H9 (cell line): ENCODE results near the gene ATP1B2. TPM values are rescaled to one million over a fixed set of nuclear protein-coding genes. Genes with fewer than 3 reads are reported as not detected.

ENCODE experiments used
- DNase-seq: peaks from one replicate; pipeline ENCODE4 v3.0.0-alpha.2; 2017
- H2AFZ ChIP-seq: one replicate; pipeline ENCODE4 v1.6.1; 2013; ENCODE audit warnings: mild to moderate bottlenecking, low read length, control low read depth, moderate library complexity
- H2AK5ac ChIP-seq: 2 replicates; pipeline ENCODE4 v1.6.1; 2013; ENCODE audit warnings: low read length, control low read depth, mixed read lengths; ENCODE audit not compliant: insufficient read length
- H2BK120ac ChIP-seq: one replicate; pipeline ENCODE4 v1.6.1; 2013; ENCODE audit warnings: low read depth, mild to moderate bottlenecking, low read length, control low read depth, inconsistent platforms; ENCODE audit not compliant: poor library complexity, severe bottlenecking
- H2BK12ac ChIP-seq: 2 replicates; pipeline ENCODE4 v1.6.1; 2013; ENCODE audit warnings: low read length, control low read depth, mixed read lengths, low read depth; ENCODE audit not compliant: insufficient read length
- H2BK15ac ChIP-seq: 2 replicates; pipeline ENCODE4 v1.6.1; 2013; ENCODE audit warnings: low read depth, low read length, control low read depth
- H2BK20ac ChIP-seq: one replicate; pipeline ENCODE4 v1.6.1; 2013; ENCODE audit warnings: low read depth, mild to moderate bottlenecking, low read length, control low read depth, inconsistent platforms; ENCODE audit not compliant: poor library complexity, severe bottlenecking
- H2BK5ac ChIP-seq: 2 replicates; pipeline ENCODE4 v1.6.1; 2013; ENCODE audit warnings: low read length, control low read depth, mixed read lengths; ENCODE audit not compliant: insufficient read length
- H3K14ac ChIP-seq: 2 replicates; pipeline ENCODE4 v1.6.1; 2013; ENCODE audit warnings: low read length, control low read depth; ENCODE audit not compliant: insufficient read depth
- H3K18ac ChIP-seq: 2 replicates; pipeline ENCODE4 v1.6.1; 2013; ENCODE audit warnings: low read depth, mild to moderate bottlenecking, mixed read lengths, low read length, control low read depth; ENCODE audit not compliant: insufficient read length
- H3K23ac ChIP-seq: 2 replicates; pipeline ENCODE4 v1.6.1; 2013; ENCODE audit warnings: low read length, control low read depth, mixed read lengths, low read depth; ENCODE audit not compliant: insufficient read length
- H3K23me2 ChIP-seq: 2 replicates; pipeline ENCODE4 v1.6.1; 2013; ENCODE audit warnings: low read depth, mild to moderate bottlenecking, mixed read lengths, low read length, control low read depth; ENCODE audit not compliant: insufficient read length, poor library complexity, severe bottlenecking
- H3K27ac ChIP-seq: 2 replicates; pipeline ENCODE4 v1.5.1; 2013; ENCODE audit warnings: low read length, control low read depth, mixed read lengths, low read depth; ENCODE audit not compliant: insufficient read length
- H3K27me3 ChIP-seq: 2 replicates; pipeline ENCODE4 v1.6.1; 2013; ENCODE audit warnings: low read length, control low read depth, inconsistent platforms; ENCODE audit not compliant: insufficient read depth
- H3K4ac ChIP-seq: 2 replicates; pipeline ENCODE4 v1.6.1; 2013; ENCODE audit warnings: low read depth, mild to moderate bottlenecking, control low read depth, inconsistent platforms, low read length, moderate library complexity
- H3K4me1 ChIP-seq: 2 replicates; pipeline ENCODE4 v1.6.1; 2013; ENCODE audit warnings: low read length, control low read depth, inconsistent platforms; ENCODE audit not compliant: insufficient read depth
- H3K4me2 ChIP-seq: 2 replicates; pipeline ENCODE4 v1.6.1; 2013; ENCODE audit warnings: low read length, control low read depth, mixed read lengths; ENCODE audit not compliant: insufficient read length, insufficient read depth
- H3K56ac ChIP-seq: 2 replicates; pipeline ENCODE4 v1.6.1; 2013; ENCODE audit warnings: low read depth, mild to moderate bottlenecking, mixed read lengths, low read length, control low read depth; ENCODE audit not compliant: insufficient read length
- H3K79me1 ChIP-seq: 2 replicates; pipeline ENCODE4 v1.6.1; 2013; ENCODE audit warnings: low read depth, mild to moderate bottlenecking, moderate library complexity, low read length, control low read depth, inconsistent platforms; ENCODE audit not compliant: insufficient read depth, poor library complexity, severe bottlenecking
- H3K79me2 ChIP-seq: 2 replicates; pipeline ENCODE4 v1.6.1; 2013; ENCODE audit warnings: low read length, control low read depth, inconsistent platforms; ENCODE audit not compliant: insufficient read depth
- H3K9ac ChIP-seq: 2 replicates; pipeline ENCODE4 v1.6.1; 2013; ENCODE audit warnings: low read length, control low read depth, mixed read lengths; ENCODE audit not compliant: insufficient read length; ENCODE audit errors: extremely low read depth
- H3K9me3 ChIP-seq: one replicate; pipeline ENCODE4 v1.6.1; 2013; ENCODE audit warnings: low read depth, low read length, inconsistent platforms; ENCODE audit not compliant: control insufficient read depth
- H3T11ph ChIP-seq: one replicate; pipeline ENCODE4 v1.6.1; 2013; ENCODE audit warnings: mild to moderate bottlenecking, low read length, control low read depth, inconsistent platforms
- H4K20me1 ChIP-seq: one replicate; pipeline ENCODE4 v1.6.1; 2013; ENCODE audit not compliant: control insufficient read depth, insufficient read length, insufficient read depth
- H4K5ac ChIP-seq: 2 replicates; pipeline ENCODE4 v1.6.1; 2013; ENCODE audit warnings: low read depth, mild to moderate bottlenecking, mixed read lengths, low read length, control low read depth; ENCODE audit not compliant: insufficient read length
- H4K8ac ChIP-seq: replicated peaks from 2 replicates; pipeline ENCODE4 v1.6.1; 2013; ENCODE audit warnings: low read length, control low read depth, mixed read lengths, low read depth; ENCODE audit not compliant: insufficient read length
- H4K91ac ChIP-seq: 2 replicates; pipeline ENCODE4 v1.6.1; 2013; ENCODE audit warnings: low read depth, mild to moderate bottlenecking, moderate library complexity, mixed read lengths, low read length, control low read depth; ENCODE audit not compliant: insufficient read length
- H3K27ac Mint-ChIP-seq, 3 experiments: 2 replicates in 2 of 3; 3 replicates in 1 of 3; pipeline ENCODE4 v1.8.0; 2020 to 2021; ENCODE audit warnings: mixed read lengths in 3 of 3, mild to moderate bottlenecking in 1 of 3, moderate library complexity in 1 of 3
- H3K27me3 Mint-ChIP-seq: 2 replicates; pipeline ENCODE4 v1.8.0; 2021; ENCODE audit warnings: low read depth, mild to moderate bottlenecking, moderate library complexity, mixed read lengths
- H3K36me3 Mint-ChIP-seq, 3 experiments: 2 replicates in 2 of 3; 3 replicates in 1 of 3; pipeline ENCODE4 v1.8.0; 2020 to 2021; ENCODE audit warnings: low read depth in 3 of 3, mixed read lengths in 3 of 3; ENCODE audit not compliant: insufficient read depth in 1 of 3
- H3K4me1 Mint-ChIP-seq, 2 experiments: 2 replicates each; pipeline ENCODE4 v1.8.0; 2020; ENCODE audit warnings: mixed read lengths in 2 of 2
- H3K4me3 Mint-ChIP-seq, 2 experiments: 2 replicates in 1 of 2; 3 replicates in 1 of 2; pipeline ENCODE4 v1.8.0; 2020 to 2021; ENCODE audit warnings: mild to moderate bottlenecking in 2 of 2, mixed read lengths in 2 of 2, moderate library complexity in 1 of 2
- H3K9me3 Mint-ChIP-seq, 2 experiments: 2 replicates in 1 of 2; 3 replicates in 1 of 2; pipeline ENCODE4 v1.8.0; 2020; ENCODE audit warnings: mild to moderate bottlenecking in 2 of 2, mixed read lengths in 2 of 2, moderate library complexity in 1 of 2
- WGBS: extraction: QIAGEN DNeasy Blood & Tissue Kit; methylation state at CpG from one replicate; pipeline ENCODE4 v1.1.7; 2013; ENCODE audit warnings: missing lambda C conversion rate, low lambda C conversion rate, mixed read lengths; ENCODE audit not compliant: insufficient read length; ENCODE audit errors: extremely low coverage; 5-methylcytosine and 5-hydroxymethylcytosine counted together
- total RNA-seq: library from RNA; stranded (reverse); gene quantifications from 2 replicates; pipeline ENCODE4 v1.2.1, GENCODE V29; 2021
- TF ChIP-seq, protein P1 (sequence below): fragments of 200-600 bp; sonication (generic); conservative IDR thresholded peaks from 3 replicates; pipeline ENCODE4 v1.8.0; 2021; ENCODE audit warnings: antibody characterized with exemption, mild to moderate bottlenecking

ATP1B2 gene
- total RNA-seq, 1 experiment from 2014 or later: 16.2 TPM

DNA sequence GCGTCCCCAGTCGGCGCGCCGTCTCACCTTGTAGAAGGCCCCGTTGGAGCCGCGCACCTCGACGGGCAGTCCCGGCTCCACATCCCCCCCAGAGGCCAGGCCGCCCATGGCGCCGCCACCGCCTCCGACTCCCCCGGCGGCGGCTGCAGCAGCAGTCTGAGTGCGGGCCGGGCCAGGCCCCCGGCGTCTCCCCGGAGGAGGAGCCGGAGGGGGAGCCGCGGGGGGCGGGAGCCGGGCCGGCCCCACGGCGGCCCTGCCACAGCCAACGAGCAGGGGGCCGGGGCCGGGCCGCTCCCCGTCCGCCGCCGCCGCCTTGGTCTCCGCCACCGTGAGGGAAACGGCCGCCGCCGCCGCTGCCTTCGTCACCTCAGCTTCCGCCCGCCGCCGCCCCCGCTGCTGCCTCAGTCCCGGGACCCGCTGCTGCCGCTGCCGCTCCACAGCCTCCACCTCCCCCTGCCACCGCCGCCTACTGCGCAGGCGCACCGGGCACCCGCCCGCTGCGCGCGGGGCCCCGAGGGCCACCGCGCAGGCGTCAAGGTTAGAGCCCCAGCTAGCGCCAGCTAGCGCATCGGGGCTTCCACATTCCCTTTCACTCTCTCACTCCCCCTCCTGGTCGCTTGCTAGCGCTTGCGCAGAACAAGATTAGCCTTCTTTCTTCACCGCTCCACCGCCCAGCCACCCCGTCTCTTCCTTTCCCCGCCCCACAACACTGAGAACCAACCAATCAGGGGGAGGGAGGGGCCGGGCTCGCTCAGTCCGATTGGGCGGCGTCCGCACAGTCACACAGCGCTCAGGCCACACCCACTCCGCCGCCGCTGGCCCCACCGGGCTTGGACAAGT is 36.1 kb upstream of the ATP1B2 start, which contains the start of gene FXR2:
Gene FXR2 (minus strand): TSS at position 473 of the 840 bp plus-strand sequence. CDS start 365 bp downstream, at position 108.
- Histone ChIP-seq H2BK12ac (no peak within 1 kb of the TSS), H4K5ac (no peak within 1 kb of the TSS), H4K8ac (no peak within 1 kb of the TSS), H3K79me2 (peaks cover 9% of the 10 kb centered on the region; the same call in 1 of the 2 replicates), H2BK120ac (no peak within 1 kb of the TSS), H3T11ph (no peak within 1 kb of the TSS), H4K91ac (no peak within 1 kb of the TSS), H2BK20ac (no peak within 1 kb of the TSS), H2BK15ac (no peak within 1 kb of the TSS), H3K4me2 (peak within 1 kb of the TSS; percentile 83), H3K23ac (no peak within 1 kb of the TSS), H3K4me1 (peaks cover 5% of the 10 kb centered on the region), H4K20me1 (no peaks in the 10 kb centered on the region), H3K79me1 (no peaks in the 10 kb centered on the region), H3K27ac (peak within 1 kb of the TSS; percentile 24), H3K4ac (no peak within 1 kb of the TSS), H3K18ac (no peak within 1 kb of the TSS), H3K14ac (no peak within 1 kb of the TSS), H3K27me3 (no peaks in the 10 kb centered on the region), H3K23me2 (peaks cover 7% of the 10 kb centered on the region), H2BK5ac (no peak within 1 kb of the TSS), H3K9ac (peak within 1 kb of the TSS; percentile 28), H2AFZ (no peak within 1 kb of the TSS), H3K9me3 (no peaks in the 10 kb centered on the region), H3K56ac (no peak within 1 kb of the TSS), H2AK5ac (no peak within 1 kb of the TSS)
- TF ChIP-seq, protein P1, sequence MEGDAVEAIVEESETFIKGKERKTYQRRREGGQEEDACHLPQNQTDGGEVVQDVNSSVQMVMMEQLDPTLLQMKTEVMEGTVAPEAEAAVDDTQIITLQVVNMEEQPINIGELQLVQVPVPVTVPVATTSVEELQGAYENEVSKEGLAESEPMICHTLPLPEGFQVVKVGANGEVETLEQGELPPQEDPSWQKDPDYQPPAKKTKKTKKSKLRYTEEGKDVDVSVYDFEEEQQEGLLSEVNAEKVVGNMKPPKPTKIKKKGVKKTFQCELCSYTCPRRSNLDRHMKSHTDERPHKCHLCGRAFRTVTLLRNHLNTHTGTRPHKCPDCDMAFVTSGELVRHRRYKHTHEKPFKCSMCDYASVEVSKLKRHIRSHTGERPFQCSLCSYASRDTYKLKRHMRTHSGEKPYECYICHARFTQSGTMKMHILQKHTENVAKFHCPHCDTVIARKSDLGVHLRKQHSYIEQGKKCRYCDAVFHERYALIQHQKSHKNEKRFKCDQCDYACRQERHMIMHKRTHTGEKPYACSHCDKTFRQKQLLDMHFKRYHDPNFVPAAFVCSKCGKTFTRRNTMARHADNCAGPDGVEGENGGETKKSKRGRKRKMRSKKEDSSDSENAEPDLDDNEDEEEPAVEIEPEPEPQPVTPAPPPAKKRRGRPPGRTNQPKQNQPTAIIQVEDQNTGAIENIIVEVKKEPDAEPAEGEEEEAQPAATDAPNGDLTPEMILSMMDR: peak; percentile 60
- H3K4me1 Mint-ChIP-seq: peaks cover 22 to 23% of the 10 kb centered on the region in 2 experiments
- WGBS: no CpG with 5 or more reads among the region's 93 CpGs
- H3K4me3 Mint-ChIP-seq: peak within 1 kb of the TSS; percentile 89
- DNase-seq: peak; percentile 100
- H3K27me3 Mint-ChIP-seq: no peaks in the 10 kb centered on the region
- H3K36me3 Mint-ChIP-seq: peaks cover 6 to 20% (median 14%) of the 10 kb centered on the region in 3 experiments; a peak in 6 of 7 replicates
- peak within 1 kb of the TSS; percentile 96 to 98 (median 97) for H3K27ac Mint-ChIP-seq
- H3K9me3 Mint-ChIP-seq: no peaks in the 10 kb centered on the region
